Embryonic facial prominence (tissue), 1 donor: ENCODE data around the gene HDAC9.
"Not testable (repeated sequence)": the region's sequence is repeated elsewhere in the genome, so short reads cannot be mapped to it uniquely, and the experiment has no call there.

ENCODE experiments used
- DNase-seq: peaks from one replicate; pipeline ENCODE4 v3.0.0-alpha.2; 2016; ENCODE audit errors: extremely low spot score

Gene HDAC9

DNA sequence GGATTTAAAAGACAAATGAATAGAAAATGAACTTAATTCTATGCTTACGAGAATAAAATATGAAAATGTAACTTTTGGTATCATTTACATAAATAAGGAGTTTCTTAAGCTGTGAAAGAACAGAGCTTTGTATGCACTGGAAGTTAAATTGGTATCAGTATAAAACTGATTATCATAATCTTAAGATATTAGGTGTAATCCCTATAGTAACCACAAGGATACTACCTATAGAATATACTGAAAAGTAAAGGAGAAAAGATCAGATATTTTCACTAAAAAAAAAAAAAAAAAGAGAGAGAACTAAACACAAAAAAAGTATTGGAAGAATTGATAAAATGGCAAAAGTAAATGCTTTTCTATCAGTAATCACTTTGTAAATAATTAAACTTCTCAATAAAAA is 521.8 kb downstream of the HDAC9 start:
- DNase-seq, result no peak

GRCh38 chr7:19020062-19020461 is 524.5 kb downstream of the HDAC9 start:
- no peak for DNase-seq

DNA sequence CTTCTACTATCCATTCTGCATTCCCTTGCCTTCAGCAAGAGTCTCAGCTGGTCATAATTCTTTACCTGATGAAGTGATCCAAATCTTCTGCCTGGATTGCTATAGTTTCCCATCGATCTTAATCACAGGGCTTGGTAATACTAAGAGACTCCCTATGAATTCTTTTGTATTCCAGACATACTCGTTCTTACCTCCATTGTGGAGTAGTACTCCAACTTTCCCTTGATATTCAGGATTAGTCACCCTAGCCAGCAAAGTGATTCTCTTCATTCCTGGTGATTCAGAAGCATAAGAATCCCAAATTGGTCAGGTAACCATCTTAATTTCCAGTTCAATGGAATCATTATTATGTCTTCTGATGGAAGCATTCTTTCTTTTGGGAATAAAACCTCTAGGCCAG is 525.2 kb downstream of the HDAC9 start:
- DNase-seq, result no peak

- no peak for DNase-seq
Observed at GRCh38 chr7:19023477-19023876, 527.9 kb downstream of the HDAC9 start.

DNA sequence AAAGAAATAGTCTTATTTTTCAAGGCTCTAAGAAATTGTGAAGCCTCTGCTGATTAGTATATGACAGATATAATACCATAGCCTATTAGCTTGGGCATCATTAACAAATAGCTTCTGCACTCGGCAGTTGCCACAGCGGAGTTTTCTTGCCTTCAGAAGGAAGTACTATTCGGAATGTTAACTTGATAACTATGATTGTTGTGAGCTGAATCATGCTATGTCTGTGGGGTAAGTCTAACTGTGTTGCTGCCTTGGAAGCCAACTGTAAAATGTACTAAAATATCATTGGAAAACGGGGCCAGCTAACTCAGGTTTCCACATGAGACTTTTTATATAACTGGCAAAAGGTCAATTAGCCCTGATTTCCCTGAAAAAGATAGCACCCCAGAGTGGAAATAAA is 528.7 kb downstream of the HDAC9 start:
- no peak for DNase-seq

DNA sequence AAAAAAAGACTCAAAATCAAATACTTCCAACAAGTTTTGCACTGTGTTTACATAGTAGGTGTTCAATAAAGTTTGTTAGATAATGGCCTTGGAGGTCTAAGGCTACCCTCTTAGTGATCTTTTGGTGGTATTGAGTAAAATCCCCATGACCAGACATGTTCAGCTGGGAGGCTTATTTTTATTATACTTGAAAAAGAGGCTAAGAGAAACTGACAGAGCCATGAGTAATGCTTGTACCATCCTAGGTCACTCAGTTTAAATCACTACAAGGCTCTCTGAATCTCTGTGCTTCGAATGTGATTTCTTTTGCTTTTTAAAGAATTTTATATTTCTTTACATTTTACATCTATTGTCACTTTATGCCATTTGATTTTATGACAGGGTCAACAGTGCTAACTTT is 531.3 kb downstream of the HDAC9 start:
- DNase-seq, result no peak

- DNase-seq, result no peak
Observed at GRCh38 chr7:19030281-19030680, 534.7 kb downstream of the HDAC9 start.

GRCh38 chr7:19032942-19033341 is 537.4 kb downstream of the HDAC9 start:
- not testable (repeated sequence) for DNase-seq

DNA sequence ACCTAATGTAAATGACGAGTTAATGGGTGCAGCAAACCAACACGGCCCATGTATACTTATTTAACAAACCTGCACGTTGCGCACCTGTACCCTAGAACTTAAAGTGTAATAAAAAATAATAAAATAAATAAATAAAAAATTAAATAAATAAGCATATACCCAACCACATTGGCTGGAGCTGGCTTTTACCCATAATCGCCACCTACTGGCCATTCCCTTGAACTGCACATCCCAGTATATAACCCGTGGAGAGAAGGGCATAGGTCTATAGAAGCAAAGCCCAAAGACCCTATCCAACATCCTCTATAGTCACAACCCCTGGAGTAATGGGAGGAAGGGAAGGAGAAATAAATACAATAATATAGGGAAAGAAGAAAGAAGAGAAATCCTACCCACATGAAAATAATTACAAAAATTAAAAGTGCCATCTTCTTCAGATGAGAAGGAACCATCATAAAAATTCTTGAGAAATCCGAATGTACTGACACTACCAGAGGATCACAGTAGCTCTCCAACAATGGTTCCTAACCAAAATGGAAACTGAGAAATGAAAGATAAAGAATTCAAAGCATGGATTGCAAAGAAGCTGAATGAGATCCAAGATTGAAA is 556.3 kb downstream of the HDAC9 start:
- DNase-seq, result no peak
